K562 (cell line): ENCODE measurements around the gene HMGXB3.

Source experiments
- BRF1 ChIP-seq: IDR thresholded peaks from 3 replicates; pipeline ENCODE4 v1.6.1; 2011; ENCODE audit warnings: borderline replicate concordance, mild to moderate bottlenecking; ENCODE audit not compliant: insufficient read length; ENCODE audit errors: extremely low read depth
- CEBPB ChIP-seq: fragments of 450-650 bp; IDR thresholded peaks from 2 replicates; pipeline ENCODE4 v1.6.1; 2016; ENCODE audit warnings: missing genetic modification characterization, missing compliant biosample characterization
- CHD2 ChIP-seq: IDR thresholded peaks from 2 replicates; pipeline ENCODE4 v1.6.1; 2011; ENCODE audit warnings: low read depth, low read length
- DPF2 ChIP-seq: fragments of 450-650 bp; IDR thresholded peaks from 2 replicates; pipeline ENCODE4 v1.6.1; 2016
- FOXA3 ChIP-seq, 2 experiments: fragments of 450-650 bp in 1 of 2; sonication (generic) in 1 of 2; formaldehyde crosslinking; IDR thresholded peaks in 1 of 2; conservative IDR thresholded peaks in 1 of 2; 2 replicates each; pipeline versions ENCODE4 v1.4.0 to v1.8.0; 2020 to 2022; ENCODE audit warnings: mild to moderate bottlenecking in 2 of 2, missing genetic modification reagents in 1 of 2
- HCFC1 ChIP-seq: IDR thresholded peaks from 2 replicates; pipeline ENCODE4 v1.6.1; 2012; ENCODE audit warnings: low read depth, low read length, improper control_type of control experiment
- KDM1A ChIP-seq, 2 experiments: fragments of 450-650 bp; IDR thresholded peaks; 2 replicates each; pipeline ENCODE4 v1.6.1; 2016; ENCODE audit warnings: mild to moderate bottlenecking in 2 of 2
- POLR2A ChIP-seq: fragments of 450-650 bp; conservative IDR thresholded peaks from 2 replicates; pipeline ENCODE4 v1.6.1; 2016
- U2AF1 ChIP-seq: fragments of 200-400 bp; formaldehyde crosslinking; optimal IDR thresholded peaks from 2 replicates; pipeline ENCODE3; 2017; ENCODE audit warnings: mild to moderate bottlenecking, low read depth, low read length, moderate library complexity
- ZNF707 ChIP-seq: fragments of 250-450 bp; sonication (Bioruptor Pico); conservative IDR thresholded peaks from 2 replicates; pipeline ENCODE4 v1.8.0; 2022; ENCODE audit warnings: inconsistent platforms, mild to moderate bottlenecking, moderate library complexity
- TF ChIP-seq, protein P1 (sequence below): fragments of 450-650 bp; conservative IDR thresholded peaks from 2 replicates; pipeline ENCODE4 v1.6.1; 2016; ENCODE audit warnings: missing genetic modification characterization, low read depth, mild to moderate bottlenecking, missing compliant biosample characterization, moderate library complexity

DNA sequence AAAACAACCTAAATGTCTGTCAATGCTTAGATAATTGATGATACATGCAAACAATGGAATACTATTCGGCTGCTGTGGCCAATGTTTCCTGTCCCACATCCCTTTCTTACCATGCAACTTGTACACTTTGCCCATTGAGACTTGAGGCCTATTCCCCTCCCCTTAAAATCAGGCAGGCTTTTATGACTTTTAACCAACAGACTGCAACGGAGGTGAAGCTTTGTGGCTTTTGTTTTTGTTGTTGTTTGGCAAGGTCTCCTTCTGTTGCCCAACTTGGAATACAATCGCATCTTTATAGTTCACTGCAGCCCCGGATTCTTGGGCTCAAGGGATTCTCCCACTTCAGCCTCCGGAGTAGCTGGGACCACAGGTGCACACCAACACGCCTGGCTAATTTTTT lies 45.7 kb upstream of the HMGXB3 start:
- TF ChIP-seq BRF1: no peak
- no peak for TF ChIP-seq KDM1A (IDR thresholded peaks at IDR 0.05)
- no peak for TF ChIP-seq U2AF1
- TF ChIP-seq, protein P1, sequence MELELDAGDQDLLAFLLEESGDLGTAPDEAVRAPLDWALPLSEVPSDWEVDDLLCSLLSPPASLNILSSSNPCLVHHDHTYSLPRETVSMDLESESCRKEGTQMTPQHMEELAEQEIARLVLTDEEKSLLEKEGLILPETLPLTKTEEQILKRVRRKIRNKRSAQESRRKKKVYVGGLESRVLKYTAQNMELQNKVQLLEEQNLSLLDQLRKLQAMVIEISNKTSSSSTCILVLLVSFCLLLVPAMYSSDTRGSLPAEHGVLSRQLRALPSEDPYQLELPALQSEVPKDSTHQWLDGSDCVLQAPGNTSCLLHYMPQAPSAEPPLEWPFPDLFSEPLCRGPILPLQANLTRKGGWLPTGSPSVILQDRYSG (tag): no peak
- TF ChIP-seq HCFC1: no peak
- no peak for TF ChIP-seq CEBPB
- no peak for TF ChIP-seq POLR2A
- no peak for TF ChIP-seq ZNF707
- no peak for TF ChIP-seq FOXA3 (CRISPR knock-in tag; conservative IDR thresholded peaks at IDR 0.05 in 1 of 2, IDR thresholded peaks at IDR 0.05 in 1 of 2)
- no peak for TF ChIP-seq DPF2
- TF ChIP-seq CHD2: no peak
